Adrenal gland (tissue), 12 donors: ENCODE measurements around the gene SNAI3. TPM values are rescaled to one million over a fixed set of nuclear protein-coding genes. Genes with fewer than 3 reads are reported as not detected.

Experiments
- DNase-seq, 7 donors: peaks; one replicate each; pipeline ENCODE4 v3.0.0-alpha.2; 2019 to 2020
- H3K27ac ChIP-seq, 5 donors: fragments of 200-600 bp; sonication (generic) in 4 of 5; 1 replicate in 3 of 5; 2 replicates in 2 of 5; pipeline versions ENCODE4 v1.5.1 to v1.8.0; 2016 to 2020; ENCODE audit warnings: mild to moderate bottlenecking in 1 of 5
- H3K27me3 ChIP-seq: fragments of 200-600 bp; 2 replicates; pipeline ENCODE4 v1.8.0; 2021
- H3K36me3 ChIP-seq, 2 donors: fragments of 200-600 bp; replicated peaks in 1 of 2; 1 replicate in 1 of 2; 2 replicates in 1 of 2; pipeline versions ENCODE4 v1.5.1 to v1.8.0; 2018 to 2022
- H3K4me1 ChIP-seq, 2 donors: fragments of 200-600 bp; replicated peaks in 1 of 2; 1 replicate in 1 of 2; 2 replicates in 1 of 2; pipeline versions ENCODE4 v1.5.1 to v1.8.0; 2018 to 2021
- H3K4me3 ChIP-seq, 4 donors: fragments of 200-600 bp; sonication (generic) in 3 of 4; one replicate each; pipeline ENCODE4 v1.5.1; 2016 to 2018
- H3K9me3 ChIP-seq, 3 donors: fragments of 200-600 bp; sonication (generic) in 1 of 3; replicated peaks in 1 of 3; 1 replicate in 2 of 3; 2 replicates in 1 of 3; pipeline versions ENCODE4 v1.5.1 to v1.8.0; 2016 to 2021
- CTCF ChIP-seq, 6 experiments: fragments of 450-650 bp in 4 of 6; fragments of 200-600 bp in 2 of 6; sonication (generic) in 1 of 6; IDR thresholded peaks; 1 replicate in 5 of 6; 2 replicates in 1 of 6; pipeline versions ENCODE4 v1.5.1 to v1.8.0; 2016 to 2021; ENCODE audit warnings: antibody characterized with exemption in 6 of 6, mild to moderate bottlenecking in 2 of 6, moderate library complexity in 1 of 6
- POLR2A ChIP-seq, 2 donors: fragments of 450-650 bp; IDR thresholded peaks; one replicate each; pipeline ENCODE4 v1.6.1; 2017; ENCODE audit warnings: antibody characterized with exemption in 2 of 2, mild to moderate bottlenecking in 2 of 2, moderate library complexity in 1 of 2
- WGBS, 4 donors: extraction: QIAGEN DNeasy Blood & Tissue Kit in 2 of 4; methylation state at CpG; one replicate each; pipeline versions ENCODE4 v1.1.5 to v1.1.7; 2013 to 2017; 5-methylcytosine and 5-hydroxymethylcytosine counted together
- intact Hi-C, 2 donors: fragments of 100-400 bp; cut with DNase I; formaldehyde crosslinking; loops; one replicate each; pipeline versions ENCODE4 v1.14.1 to v1.15.0; 2022 to 2023
- polyA plus RNA-seq, 3 donors: library from polyadenylated mRNA; stranded (reverse); fragments of 200-250 nt in 2 of 3; fragments of 350-450 nt in 1 of 3; fragmentation: Illumina TruSeq in 1 of 3; extraction: RNeasy Lipid Tissue Mini Kit (QIAGEN cat#74804) in 1 of 3; gene quantifications; one replicate each; pipeline ENCODE4 v1.2.3, GENCODE V29; 2013 to 2014
- total RNA-seq, 9 donors: library from RNA; depleted of rRNA in 4 of 9; stranded (reverse); fragments of >200 nt in 4 of 9; fragments of 120-200 nt in 1 of 9; fragmentation: NEBNext Ultra II Directional in 1 of 9; extraction: Animal tissue kit (Norgen Biotek cat#: 25700) in 1 of 9; gene quantifications; one replicate each; pipeline versions ENCODE4 v1.1.0 to v1.2.4, GENCODE V29; 2013 to 2023
- donor health status: healthy with polysubstance abuse.
- donor health status: Bipolar disorder and iron deficiency.
- donor health status: DM: yes; HTN: yes; CAD: no.
- donor health status: DM: no; HTN: no; CAD: no.
- donor health status: DM: no; HTN: no; CAD: no.
- donor health status: DM: yes; HTN: yes; CAD: no.

Gene SNAI3
- total and polyA plus RNA-seq, 12 donors: 0.06 to 2.1 (median 0.51) TPM; not detected in 2

DNA sequence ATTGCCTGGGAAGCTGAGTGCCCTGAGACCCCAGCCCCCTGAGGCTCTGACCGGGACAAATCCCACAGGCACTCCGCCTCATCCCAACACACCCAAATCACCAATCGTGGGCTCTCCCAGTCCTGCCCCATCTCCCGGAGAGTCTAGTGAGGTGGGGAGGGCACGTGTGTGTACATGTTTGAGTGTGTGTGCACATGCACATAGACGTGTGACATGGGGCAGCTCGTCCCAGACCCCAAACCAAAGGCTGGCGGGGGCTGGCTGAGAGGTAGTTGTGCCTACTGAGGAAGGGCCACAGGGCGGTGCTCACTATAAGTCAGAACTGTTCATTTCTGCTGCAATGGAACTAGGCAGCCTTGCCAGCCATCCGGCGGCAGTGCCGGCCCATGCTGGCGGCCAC is 8.6 kb downstream of the SNAI3 start:
- Histone ChIP-seq H3K4me3 (no peak overlapping the region), H3K27me3 (peaks cover 16% of the 10 kb centered on the region), H3K9me3 (no peaks in the 10 kb centered on the region), H3K27ac (no peak overlapping the region), H3K4me1 (peaks cover 0 to 4% of the 10 kb centered on the region in 2 donors), H3K36me3 (no peaks in the 10 kb centered on the region)
- intact Hi-C loops: no loop called here
- WGBS, 4 donors: 62 to 81% (median 69%) methylated on average over 6 to 13 of the region's 13 CpGs
- DNase-seq: no peak
- TF ChIP-seq POLR2A (IDR thresholded peaks at IDR 0.05): no peak

- Histone ChIP-seq H3K27ac (no peak overlapping the region), H3K36me3 (no peaks in the 10 kb centered on the region), H3K4me1 (peaks cover 0 to 4% of the 10 kb centered on the region in 2 donors), H3K9me3 (no peaks in the 10 kb centered on the region), H3K27me3 (peaks cover 11% of the 10 kb centered on the region), H3K4me3 (no peak overlapping the region)
- TF ChIP-seq POLR2A (IDR thresholded peaks at IDR 0.05) (no peak), CTCF (IDR thresholded peaks at IDR 0.05) (no peak)
- WGBS, 4 donors: 74 to 86% (median 82%) methylated on average over 15 to 22 of the region's 22 CpGs
- no peak for DNase-seq
- intact Hi-C loops: no loop called here
Measured at GRCh38 chr16:88676502-88677242, 9.6 kb downstream of the SNAI3 start.

- intact Hi-C loops: no loop called here
- Histone ChIP-seq H3K4me1 (no peaks in the 10 kb centered on the region), H3K27me3 (peaks cover 11% of the 10 kb centered on the region), H3K27ac (no peak overlapping the region), H3K36me3 (no peaks in the 10 kb centered on the region), H3K9me3 (no peaks in the 10 kb centered on the region), H3K4me3 (no peak overlapping the region)
- no peak for DNase-seq
- TF ChIP-seq POLR2A (IDR thresholded peaks at IDR 0.05): no peak
- WGBS, 4 donors: 86 to 94% (median 92%) methylated on average over 17 to 19 of the region's 19 CpGs
Measured at GRCh38 chr16:88673716-88674379, 12.5 kb downstream of the SNAI3 start.

- TF ChIP-seq POLR2A (IDR thresholded peaks at IDR 0.05): no peak
- TF ChIP-seq CTCF (IDR thresholded peaks at IDR 0.05): peak in 1 of 6 experiments; percentile 5
- H3K27ac ChIP-seq: no peak overlapping the region
- no peaks in the 10 kb centered on the region for H3K36me3 ChIP-seq
- no peaks in the 10 kb centered on the region for H3K9me3 ChIP-seq
- no peak for DNase-seq
- H3K27me3 ChIP-seq: peaks cover 5% of the 10 kb centered on the region
- no peak overlapping the region for H3K4me3 ChIP-seq
- intact Hi-C loops: no loop called here
- H3K4me1 ChIP-seq: no peaks in the 10 kb centered on the region
- WGBS, 4 donors: 60 to 81% (median 77%) methylated on average over 7 to 11 of the region's 11 CpGs
Measured at GRCh38 chr16:88672776-88673175, 13.5 kb downstream of the SNAI3 start.

DNA sequence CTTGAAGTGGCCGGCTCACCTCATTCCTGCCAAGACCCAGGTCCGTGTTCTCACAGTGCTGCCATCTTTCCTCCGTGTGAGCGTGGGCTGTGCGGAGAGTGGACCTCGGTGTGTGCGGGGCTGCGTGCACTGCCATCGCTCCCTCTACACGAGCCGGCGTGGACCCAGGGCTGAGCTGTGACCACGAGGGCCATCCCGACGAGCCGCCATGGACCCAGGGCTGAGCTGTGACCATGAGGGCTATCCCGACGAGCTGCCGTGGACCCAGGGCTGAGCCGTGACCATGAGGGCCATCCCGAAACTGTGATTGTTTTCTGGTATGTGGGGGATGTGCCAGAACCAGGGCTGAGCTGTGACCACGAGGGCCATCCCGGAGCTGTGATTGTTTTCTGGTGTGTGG is 14.5 kb downstream of the SNAI3 start:
- H3K27ac ChIP-seq: no peak overlapping the region
- H3K4me3 ChIP-seq: no peak overlapping the region
- 77 to 94% (median 90%) methylated on average over 12 to 23 of the region's 23 CpGs for WGBS, 4 donors
- no peak for TF ChIP-seq POLR2A (IDR thresholded peaks at IDR 0.05)
- TF ChIP-seq CTCF (IDR thresholded peaks at IDR 0.05): no peak
- H3K36me3 ChIP-seq: no peaks in the 10 kb centered on the region
- no peaks in the 10 kb centered on the region for H3K27me3 ChIP-seq
- no peaks in the 10 kb centered on the region for H3K9me3 ChIP-seq
- DNase-seq: no peak
- H3K4me1 ChIP-seq: no peaks in the 10 kb centered on the region
- intact Hi-C loops: no loop called here
